Hematopoietic multipotent progenitor cell treated with erythropoietin and hydrocortisone succinate and interleukin-3 and kit ligand, for 17 days (in vitro differentiated cells): ENCODE results near the gene SPAG9.
"Not testable (repeated sequence)": the region's sequence is repeated elsewhere in the genome, so short reads cannot be mapped to it uniquely, and the experiment has no call there.

ENCODE experiments used
- DNase-seq: peaks from one replicate; pipeline ENCODE4 v3.0.0-alpha.2; 2015; ENCODE audit warnings: low spot score

Gene SPAG9

DNA sequence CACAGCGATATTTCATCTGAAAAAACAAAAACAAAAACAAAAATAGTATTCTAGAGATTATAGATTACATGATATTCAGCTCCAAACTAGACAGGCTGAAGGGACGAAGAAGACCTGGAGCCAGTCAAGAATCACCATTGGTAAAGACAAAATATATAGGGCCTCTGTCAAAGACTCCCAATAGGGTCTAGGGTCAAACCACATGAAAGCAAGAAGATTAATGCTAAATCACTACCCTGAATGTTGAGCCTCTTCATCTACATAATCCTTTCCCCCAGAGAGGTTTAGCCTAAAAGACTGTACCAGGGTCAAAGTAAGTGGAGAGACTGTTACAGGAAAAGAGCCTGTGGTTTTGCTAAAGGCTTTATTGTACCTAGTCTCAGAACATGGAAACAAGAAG, 21.9 kb upstream of the SPAG9 start:
- peak; percentile 3 for DNase-seq

- no peak for DNase-seq
These were observed 15.3 kb upstream of the SPAG9 start for GRCh38 chr17:51135956-51136355.

- no peak for DNase-seq
These were observed 12.7 kb upstream of the SPAG9 start for GRCh38 chr17:51133365-51133764.

DNA sequence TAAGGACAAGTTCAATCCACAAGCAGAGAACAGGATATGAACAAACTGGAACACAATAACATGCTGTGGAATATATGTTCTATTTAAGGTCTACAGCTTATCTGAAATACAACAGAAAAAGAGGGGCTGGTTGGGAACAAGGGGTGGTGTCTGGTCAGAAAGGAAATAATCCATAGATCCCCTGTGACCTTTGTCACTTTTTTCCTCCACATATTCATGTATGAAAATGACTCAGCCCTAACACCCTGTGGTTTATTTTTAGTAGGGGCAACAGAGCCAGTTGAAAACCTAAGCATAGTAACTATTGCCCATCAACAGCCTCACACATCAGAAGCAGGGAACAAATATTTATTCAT, 12.3 kb upstream of the SPAG9 start:
- DNase-seq, result no peak

DNA sequence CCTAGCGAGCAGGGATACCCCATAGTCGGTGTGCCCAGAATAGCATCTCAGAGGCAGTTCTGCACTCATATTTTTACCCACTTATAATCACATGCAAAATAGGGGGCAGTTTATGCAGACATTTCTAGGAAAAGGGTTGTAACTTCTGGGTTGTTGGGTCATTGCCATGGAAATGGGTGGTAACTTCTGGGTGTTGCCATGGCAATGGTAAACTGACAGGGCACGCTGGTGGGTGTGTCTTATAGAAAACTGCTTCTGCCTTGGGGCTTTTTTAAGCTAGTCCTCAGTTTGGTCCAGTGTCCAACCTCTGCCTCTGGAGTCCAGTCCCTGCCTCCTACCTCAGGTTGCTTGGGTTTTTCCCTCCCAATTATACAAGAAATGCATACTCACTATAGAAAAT, 7.4 kb upstream of the SPAG9 start:
- peak; percentile 84 for DNase-seq

GRCh38 chr17:51124640-51125503, 4.2 kb upstream of the SPAG9 start:
- no peak for DNase-seq

DNA sequence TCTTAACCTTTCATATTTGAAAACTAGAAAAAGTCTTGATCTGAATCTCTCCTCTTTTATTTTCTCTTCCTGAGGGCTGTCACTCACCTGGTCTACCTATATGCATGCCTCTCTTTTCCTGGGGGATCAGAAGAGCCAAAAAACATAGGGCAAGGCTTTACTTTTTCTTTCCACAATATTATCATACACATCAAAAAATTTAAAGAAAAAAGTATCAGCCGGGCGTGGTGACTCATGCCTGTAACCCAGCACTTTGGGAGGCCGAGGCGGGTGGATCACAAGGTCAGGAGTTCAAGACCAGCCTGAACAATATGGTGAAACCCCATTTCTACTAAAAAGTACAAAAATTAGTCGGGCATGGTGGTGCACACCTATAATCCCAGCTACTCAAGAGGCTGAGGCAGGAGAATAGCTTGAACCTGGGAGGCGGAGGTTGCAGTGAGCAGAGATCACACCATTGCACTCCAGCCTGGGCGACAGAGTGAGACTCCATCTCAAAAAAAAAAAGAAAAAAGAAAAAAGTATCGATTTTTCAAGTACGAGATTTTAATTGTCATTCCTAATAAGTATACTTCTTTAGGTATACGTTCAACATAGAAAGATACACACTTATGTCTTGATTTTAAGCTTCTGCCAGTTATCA, 1.9 kb upstream of the SPAG9 start:
- not testable (repeated sequence) for DNase-seq

DNA sequence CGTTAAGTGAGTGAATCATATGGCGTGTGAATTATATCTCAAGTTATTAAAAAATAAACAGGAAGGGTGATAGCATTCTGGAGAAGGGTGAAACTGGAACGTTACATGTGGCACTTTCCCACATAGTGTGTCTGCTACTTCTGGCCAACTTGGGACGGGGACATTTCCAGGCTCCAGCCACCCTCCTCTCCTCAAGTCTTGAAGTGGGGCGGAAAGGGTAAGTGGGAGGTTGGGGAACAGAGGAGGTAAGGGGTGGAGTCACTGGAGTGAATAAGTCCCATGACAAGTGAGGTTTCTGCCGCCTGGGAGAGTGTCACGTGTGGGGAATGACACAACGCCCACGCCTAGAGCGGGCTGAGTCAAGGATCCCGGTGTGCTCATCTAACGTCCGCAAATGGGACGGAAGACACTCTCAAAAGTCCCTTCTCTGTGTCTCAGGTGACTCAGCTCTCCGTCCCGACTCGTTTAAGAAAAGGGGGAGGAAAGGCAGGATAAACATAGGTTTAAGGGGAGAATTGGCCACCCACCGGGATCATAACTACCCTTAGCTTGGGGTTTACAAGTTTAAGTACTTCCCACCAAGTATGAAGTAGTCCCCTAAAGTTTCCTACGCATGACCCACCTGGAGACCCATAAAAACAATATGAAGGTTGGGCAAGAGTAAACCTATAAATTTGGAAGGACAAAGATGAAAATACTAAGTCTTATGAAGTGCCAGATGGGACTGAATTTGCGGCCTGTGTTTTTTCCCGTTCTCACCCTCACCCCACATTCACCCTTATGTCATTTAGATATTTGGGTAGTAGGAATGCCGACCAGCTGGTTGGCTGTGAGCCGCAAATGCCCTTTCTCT, 1.2 kb upstream of the SPAG9 start:
- peak; percentile 96 for DNase-seq

DNA sequence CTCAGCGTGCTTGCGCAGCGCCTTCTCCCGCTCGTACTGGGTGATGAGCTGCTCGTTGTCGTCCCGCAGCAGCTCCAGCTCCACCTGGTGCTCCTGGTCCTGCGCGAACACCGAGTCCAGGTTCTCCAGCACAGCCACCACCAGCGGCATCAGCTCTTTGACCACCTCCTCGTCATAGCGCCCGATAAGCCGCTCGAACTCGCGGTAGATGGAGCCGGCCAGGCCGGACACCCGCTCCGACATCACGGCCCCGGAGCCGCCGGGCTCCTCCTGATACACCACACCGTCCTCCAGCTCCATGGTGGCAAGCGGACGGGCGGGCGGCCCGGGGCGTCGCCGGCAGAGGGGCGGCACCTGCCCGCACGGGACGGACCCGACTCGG, 320 bp downstream of the SPAG9 start:
- DNase-seq, result no peak

GRCh38 chr17:51119415-51120356, 982 bp downstream of the SPAG9 start:
- DNase-seq, result peak; percentile 79

DNA sequence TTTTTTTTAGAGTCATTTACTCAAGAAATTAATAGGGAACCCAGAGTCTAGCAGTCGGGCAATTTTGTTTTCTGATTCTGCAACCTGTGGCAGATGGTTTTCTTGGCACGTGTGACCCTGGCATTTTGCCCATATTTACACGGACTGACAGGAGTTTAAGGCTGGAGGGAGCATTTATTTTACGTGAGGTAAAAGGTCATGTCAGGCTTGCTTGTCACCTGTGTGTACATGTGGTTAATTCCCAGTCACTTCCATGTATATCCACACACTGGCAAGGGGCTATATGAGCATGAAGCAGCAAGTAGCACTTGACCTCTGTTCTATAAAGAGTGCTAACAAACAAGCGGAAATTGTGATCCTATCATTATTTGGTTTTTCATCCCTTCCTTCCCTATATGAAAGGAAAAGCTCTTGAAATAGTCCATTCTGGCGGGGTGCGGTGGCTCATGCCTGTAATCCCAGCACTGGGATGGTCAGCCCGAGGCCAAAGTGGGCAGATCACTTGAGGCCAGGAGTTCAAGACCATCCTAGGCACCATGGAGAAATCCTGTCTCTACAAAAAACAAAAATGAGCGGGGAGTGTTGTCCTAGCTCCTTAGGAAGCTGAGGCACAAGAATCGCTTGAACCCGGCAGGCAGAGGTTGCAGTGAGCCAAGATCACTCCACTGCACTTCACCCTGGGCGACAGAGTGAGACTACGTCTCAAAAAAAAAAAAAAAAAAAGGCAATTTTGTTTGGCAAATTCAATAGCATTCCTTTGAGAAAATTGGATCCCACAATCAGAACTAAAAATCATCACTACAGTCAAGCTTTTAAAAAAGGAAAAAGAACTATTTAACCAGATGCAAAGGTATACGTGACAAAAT, 2.1 kb downstream of the SPAG9 start:
- peak; percentile 83 for DNase-seq

- no peak for DNase-seq
These were observed 5.5 kb downstream of the SPAG9 start for GRCh38 chr17:51115179-51115578.

GRCh38 chr17:51112303-51113222, 8.1 kb downstream of the SPAG9 start:
- DNase-seq, result not testable (repeated sequence)

DNA sequence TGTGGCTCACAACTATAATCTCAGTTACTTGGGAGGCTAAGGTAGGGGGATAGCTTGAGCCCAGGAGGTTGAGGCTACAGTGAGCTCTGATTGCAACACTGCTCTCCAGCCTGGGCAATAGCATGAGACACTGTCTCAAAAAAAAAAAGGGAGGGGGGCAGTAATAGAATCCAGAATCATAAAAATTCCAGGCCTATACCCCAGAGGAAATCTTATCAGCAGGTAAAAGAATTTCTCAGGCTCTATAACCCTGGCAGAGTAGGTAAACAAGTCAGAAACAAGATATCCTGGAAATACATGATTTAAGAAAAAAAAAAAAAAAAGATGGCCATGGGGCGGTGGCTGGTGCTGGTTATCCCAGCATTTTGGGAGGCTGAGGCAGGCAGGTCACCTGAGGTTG, 12.9 kb downstream of the SPAG9 start:
- DNase-seq, result no peak

DNA sequence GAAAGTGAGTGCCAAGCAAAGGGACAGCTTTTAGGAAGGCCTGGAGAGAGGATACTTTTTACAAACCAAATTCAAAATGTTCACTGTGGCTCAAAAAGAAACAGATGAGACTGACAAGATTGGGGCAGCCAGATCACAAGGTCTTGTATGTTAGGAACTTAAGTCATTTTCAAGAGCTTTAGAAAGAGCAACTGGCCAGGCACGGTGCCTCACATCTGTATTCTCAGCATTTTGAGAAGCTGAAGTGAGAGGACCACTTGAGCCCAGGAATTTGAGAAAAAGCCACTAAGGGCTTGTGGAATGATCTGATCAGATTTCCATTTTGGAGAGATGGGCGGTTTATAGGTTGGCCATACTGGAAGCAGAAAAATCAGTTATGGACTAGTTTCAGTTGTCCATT, 17.2 kb downstream of the SPAG9 start:
- DNase-seq, result peak; percentile 4

DNA sequence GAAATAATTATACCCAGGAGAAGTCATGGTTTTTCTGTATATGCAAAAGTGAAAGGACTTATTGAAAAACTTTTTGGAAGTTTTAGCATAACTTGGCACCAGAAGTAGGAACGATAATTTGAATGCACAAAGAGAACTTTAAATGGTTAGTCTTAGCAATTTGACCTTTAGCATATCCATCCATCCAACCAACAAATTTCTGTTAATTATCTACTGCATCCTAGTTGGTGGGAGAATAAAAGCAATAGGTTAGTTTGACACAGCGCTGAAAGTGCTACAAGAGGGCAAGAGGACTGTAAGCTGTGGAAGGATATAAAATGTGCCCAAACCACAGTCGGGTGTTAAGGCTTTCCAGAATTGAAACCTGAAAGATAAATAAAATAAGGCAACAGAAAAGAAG, 17.6 kb downstream of the SPAG9 start:
- no peak for DNase-seq

DNA sequence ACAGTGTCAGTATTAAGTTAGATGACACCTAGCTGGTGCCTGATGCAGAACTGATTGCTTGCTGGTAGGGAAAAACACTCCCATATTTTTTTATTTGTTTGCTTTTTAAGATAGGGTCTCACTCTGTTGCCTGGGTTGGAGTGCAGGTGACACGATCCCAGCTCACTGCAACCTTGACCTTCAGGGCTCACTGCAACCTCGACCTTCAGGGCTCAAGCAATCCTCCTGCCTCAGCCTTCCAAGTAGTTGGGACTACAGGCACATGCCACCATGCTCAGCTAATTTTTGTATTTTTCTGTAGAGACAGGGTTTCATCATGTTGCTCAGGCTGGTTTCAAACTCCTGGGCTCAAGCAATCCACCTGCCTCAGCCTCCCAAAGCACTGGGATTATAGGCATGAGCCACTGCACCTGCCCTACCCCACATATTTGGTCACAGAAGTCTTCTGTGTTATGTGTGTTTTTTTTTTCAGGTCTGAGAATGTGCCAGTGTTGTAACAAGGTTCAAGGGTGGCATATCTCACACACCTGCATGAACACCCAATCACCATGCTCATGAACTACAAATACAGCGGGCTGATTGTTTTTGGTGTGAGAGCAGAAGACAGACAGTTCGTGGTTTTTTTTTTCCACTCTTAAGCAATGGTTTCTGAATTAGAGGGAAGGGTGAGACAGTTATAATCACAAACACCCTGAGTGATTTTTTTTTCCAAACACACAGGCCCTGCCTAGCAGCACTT, 22.8 kb downstream of the SPAG9 start:
- DNase-seq, result no peak

DNA sequence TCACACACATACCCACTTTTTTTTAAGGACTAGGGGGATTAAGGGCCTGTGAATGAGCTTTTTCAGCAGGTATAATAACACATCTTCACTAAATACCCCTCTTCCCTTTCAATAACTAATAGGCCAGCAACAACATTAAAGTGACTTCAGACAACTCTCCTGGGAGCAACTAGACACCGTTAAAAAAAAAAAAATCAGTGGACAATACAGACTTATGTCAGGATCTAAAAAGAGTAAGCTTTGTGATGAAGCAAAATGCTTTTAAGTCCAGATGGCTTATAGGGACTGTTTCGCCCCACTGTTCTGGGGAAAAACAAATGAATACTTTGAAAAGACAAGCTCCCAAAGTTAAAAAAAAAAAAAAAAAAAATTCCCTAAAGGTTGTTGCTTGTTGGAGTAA, 29.0 kb downstream of the SPAG9 start:
- no peak for DNase-seq

- DNase-seq, result not testable (repeated sequence)
These were observed 31.8 kb downstream of the SPAG9 start for GRCh38 chr17:51088868-51089267.
